Measurements from ENCODE around the gene GPRC5B.

Gene GPRC5B

GRCh38 chr16:19885451-19886072, 914 bp upstream of the GPRC5B start:
- no peak for DNase-seq (ENCODE audit: low spot score)
- H3K36me3 Mint-ChIP-seq (ENCODE audit: low read depth) = no peaks in the 10 kb centered on the region
- no peak overlapping the region for H3K27ac Mint-ChIP-seq
- H3K4me1 Mint-ChIP-seq (ENCODE audit: low read depth) = peaks cover 13% of the 10 kb centered on the region
- H3K27me3 Mint-ChIP-seq (ENCODE audit: low read depth) = peaks cover 39% of the 10 kb centered on the region
- H3K4me3 Mint-ChIP-seq = peak overlapping the region; percentile 79
- H3K9me3 Mint-ChIP-seq = no peaks in the 10 kb centered on the region

GRCh38 chr16:19883966-19884485, 622 bp downstream of the GPRC5B start:
- Mint-ChIP-seq H3K36me3 (ENCODE audit: low read depth) (no peaks in the 10 kb centered on the region), H3K27ac (no peak overlapping the region), H3K27me3 (ENCODE audit: low read depth) (peaks cover 39% of the 10 kb centered on the region), H3K4me1 (ENCODE audit: low read depth) (peaks cover 13% of the 10 kb centered on the region), H3K4me3 (peak overlapping the region; percentile 42), H3K9me3 (no peaks in the 10 kb centered on the region)
- no peak for DNase-seq (ENCODE audit: low spot score)

DNA sequence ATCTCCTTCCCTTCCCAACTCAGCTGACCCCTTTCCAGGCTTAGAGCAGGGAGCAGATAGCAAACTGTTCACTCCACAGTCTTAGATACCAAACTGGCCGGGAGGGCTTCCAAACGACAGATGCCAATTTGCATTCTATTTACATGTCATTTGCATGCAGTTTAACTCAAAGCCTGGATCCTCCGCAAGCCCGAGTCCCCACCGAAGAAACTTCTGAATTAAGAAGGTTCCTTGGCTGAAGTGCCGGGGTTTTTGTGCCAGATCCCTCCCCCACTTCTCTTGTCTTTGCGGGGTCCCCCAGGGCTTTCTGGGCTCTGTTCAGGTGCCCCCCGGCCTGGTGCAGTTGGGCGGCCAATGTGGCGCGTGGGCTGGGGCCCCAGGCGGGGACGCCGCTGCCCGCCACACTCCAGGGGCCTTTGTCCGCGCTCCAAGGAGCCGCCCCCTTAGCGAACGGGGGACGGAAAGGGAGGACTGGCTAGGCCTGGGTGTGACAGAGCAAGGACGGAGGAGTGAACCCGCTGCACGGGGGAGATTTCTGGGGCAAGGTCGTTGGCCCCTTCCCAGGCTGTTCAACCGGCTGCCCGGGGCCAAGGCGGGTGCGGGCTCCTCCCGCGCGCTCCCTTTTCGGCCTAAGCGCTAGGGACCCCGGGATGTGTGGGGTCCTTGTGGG, 1.2 kb downstream of the GPRC5B start:
- Mint-ChIP-seq H3K4me1 (ENCODE audit: low read depth) (peaks cover 13% of the 10 kb centered on the region), H3K4me3 (no peak overlapping the region), H3K9me3 (no peaks in the 10 kb centered on the region), H3K27ac (no peak overlapping the region), H3K36me3 (ENCODE audit: low read depth) (no peaks in the 10 kb centered on the region), H3K27me3 (ENCODE audit: low read depth) (peaks cover 39% of the 10 kb centered on the region)
- DNase-seq (ENCODE audit: low spot score) = no peak

DNA sequence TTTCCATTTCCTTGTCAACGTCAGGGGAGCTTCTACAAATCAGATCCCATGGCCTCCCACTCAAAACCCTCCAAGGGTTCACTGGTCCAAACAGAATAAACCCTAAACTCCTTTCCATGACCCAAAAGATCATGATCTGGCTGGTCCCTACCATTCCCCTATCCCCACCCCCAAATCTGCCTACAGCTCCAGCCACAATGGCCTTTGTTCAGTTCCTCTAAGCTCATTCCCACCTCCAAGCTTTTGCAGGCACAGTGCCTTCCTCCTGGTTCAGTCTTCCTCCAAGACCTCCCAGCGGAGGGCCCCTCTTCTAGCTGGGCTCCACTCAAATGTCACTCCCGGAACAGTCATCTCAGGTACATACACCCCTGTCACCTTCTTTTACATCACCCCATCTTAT, 2.0 kb downstream of the GPRC5B start:
- H3K36me3 Mint-ChIP-seq (ENCODE audit: low read depth) = no peaks in the 10 kb centered on the region
- H3K27ac Mint-ChIP-seq = no peak overlapping the region
- no peaks in the 10 kb centered on the region for H3K9me3 Mint-ChIP-seq
- peaks cover 13% of the 10 kb centered on the region for H3K4me1 Mint-ChIP-seq (ENCODE audit: low read depth)
- H3K27me3 Mint-ChIP-seq (ENCODE audit: low read depth) = peaks cover 39% of the 10 kb centered on the region
- no peak for DNase-seq (ENCODE audit: low spot score)
- no peak overlapping the region for H3K4me3 Mint-ChIP-seq

GRCh38 chr16:19882186-19882585, 2.5 kb downstream of the GPRC5B start:
- H3K4me1 Mint-ChIP-seq (ENCODE audit: low read depth) = peaks cover 13% of the 10 kb centered on the region
- H3K36me3 Mint-ChIP-seq (ENCODE audit: low read depth) = no peaks in the 10 kb centered on the region
- H3K27me3 Mint-ChIP-seq (ENCODE audit: low read depth) = peaks cover 39% of the 10 kb centered on the region
- no peak overlapping the region for H3K4me3 Mint-ChIP-seq
- DNase-seq (ENCODE audit: low spot score) = no peak
- H3K9me3 Mint-ChIP-seq = no peaks in the 10 kb centered on the region
- no peak overlapping the region for H3K27ac Mint-ChIP-seq

GRCh38 chr16:19881783-19882182, 2.9 kb downstream of the GPRC5B start:
- Mint-ChIP-seq H3K27ac (no peak overlapping the region), H3K4me1 (ENCODE audit: low read depth) (peaks cover 13% of the 10 kb centered on the region), H3K36me3 (ENCODE audit: low read depth) (no peaks in the 10 kb centered on the region), H3K27me3 (ENCODE audit: low read depth) (peaks cover 39% of the 10 kb centered on the region), H3K9me3 (no peaks in the 10 kb centered on the region), H3K4me3 (no peak overlapping the region)
- no peak for DNase-seq (ENCODE audit: low spot score)

- Mint-ChIP-seq H3K27ac (no peak overlapping the region), H3K4me1 (ENCODE audit: low read depth) (peaks cover 7% of the 10 kb centered on the region), H3K27me3 (ENCODE audit: low read depth) (peaks cover 37% of the 10 kb centered on the region)
These were observed 3.6 kb downstream of the GPRC5B start for GRCh38 chr16:19881028-19881427.

GRCh38 chr16:19879241-19879792, 5.3 kb downstream of the GPRC5B start:
- H3K27ac Mint-ChIP-seq = no peak overlapping the region
- no peaks in the 10 kb centered on the region for H3K9me3 Mint-ChIP-seq
- H3K27me3 Mint-ChIP-seq (ENCODE audit: low read depth) = peaks cover 25% of the 10 kb centered on the region
- no peaks in the 10 kb centered on the region for H3K36me3 Mint-ChIP-seq (ENCODE audit: low read depth)
- no peak overlapping the region for H3K4me3 Mint-ChIP-seq
- H3K4me1 Mint-ChIP-seq (ENCODE audit: low read depth) = no peaks in the 10 kb centered on the region
- no peak for DNase-seq (ENCODE audit: low spot score)

More at GRCh38 chr16:19881028-19881427, 3.6 kb downstream of the GPRC5B start:
- Mint-ChIP-seq H3K9me3 (no peaks in the 10 kb centered on the region), H3K4me3 (no peak overlapping the region), H3K36me3 (ENCODE audit: low read depth) (no peaks in the 10 kb centered on the region)
- no peak for DNase-seq (ENCODE audit: low spot score)

DNA sequence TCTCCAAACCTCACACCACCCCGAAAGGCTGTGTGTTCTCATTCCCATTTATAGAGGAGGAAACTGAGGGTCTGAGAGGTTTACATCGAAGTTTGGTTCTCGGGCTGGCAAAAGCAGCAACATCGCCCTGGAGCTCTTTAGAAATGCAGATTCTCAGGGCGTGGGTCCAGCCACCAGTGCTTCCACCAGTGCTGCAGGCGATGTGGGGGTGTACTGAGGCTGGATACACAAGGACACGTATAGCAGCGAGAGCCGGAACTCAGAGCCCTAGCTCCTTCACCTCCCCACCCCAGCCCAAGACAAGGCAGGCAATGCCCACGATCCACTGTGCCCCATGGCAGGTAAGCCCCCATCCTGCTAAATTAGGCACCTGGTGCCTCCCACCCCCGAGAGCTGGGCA, 5.9 kb downstream of the GPRC5B start:
- no peak for DNase-seq (ENCODE audit: low spot score)
- peaks cover 22% of the 10 kb centered on the region for H3K27me3 Mint-ChIP-seq (ENCODE audit: low read depth)

DNA sequence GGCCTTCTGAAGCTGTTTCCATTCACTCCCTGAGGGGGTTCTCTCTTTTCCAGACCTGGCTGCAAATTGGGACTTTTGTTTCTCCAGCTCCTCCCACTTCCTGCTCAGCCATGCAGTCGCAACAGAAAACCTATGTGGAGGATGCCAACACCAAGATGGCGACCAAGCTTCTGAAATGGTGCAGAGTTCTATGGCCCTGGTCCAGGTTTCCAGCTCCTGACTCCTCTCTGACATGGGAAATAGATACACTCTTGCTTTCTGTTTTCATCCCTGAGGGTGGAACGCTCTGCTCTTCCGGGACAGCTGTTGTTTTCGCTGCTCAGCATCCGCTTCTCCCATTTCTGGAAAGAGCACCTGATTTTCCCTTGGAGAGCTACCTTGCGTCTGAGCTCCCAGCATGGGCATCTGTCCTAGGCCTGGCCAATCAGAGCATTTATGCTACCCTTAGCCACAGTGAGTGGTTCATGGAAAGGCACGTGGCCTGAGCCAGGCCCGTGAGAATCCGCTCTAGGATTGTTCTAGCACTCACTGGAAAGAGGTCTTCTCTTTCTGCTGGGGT, 8.1 kb downstream of the GPRC5B start:
- Mint-ChIP-seq H3K9me3 (no peaks in the 10 kb centered on the region), H3K36me3 (ENCODE audit: low read depth) (no peaks in the 10 kb centered on the region), H3K27ac (no peak overlapping the region), H3K4me3 (no peak overlapping the region), H3K27me3 (ENCODE audit: low read depth) (peaks cover 6% of the 10 kb centered on the region), H3K4me1 (ENCODE audit: low read depth) (no peaks in the 10 kb centered on the region)
- no peak for DNase-seq (ENCODE audit: low spot score)

More for the DNA sequence above, 5.9 kb downstream of the GPRC5B start:
- no peaks in the 10 kb centered on the region for H3K36me3 Mint-ChIP-seq (ENCODE audit: low read depth)
- H3K4me3 Mint-ChIP-seq = no peak overlapping the region
- no peak overlapping the region for H3K27ac Mint-ChIP-seq
- H3K4me1 Mint-ChIP-seq (ENCODE audit: low read depth) = no peaks in the 10 kb centered on the region
- H3K9me3 Mint-ChIP-seq = no peaks in the 10 kb centered on the region

DNA sequence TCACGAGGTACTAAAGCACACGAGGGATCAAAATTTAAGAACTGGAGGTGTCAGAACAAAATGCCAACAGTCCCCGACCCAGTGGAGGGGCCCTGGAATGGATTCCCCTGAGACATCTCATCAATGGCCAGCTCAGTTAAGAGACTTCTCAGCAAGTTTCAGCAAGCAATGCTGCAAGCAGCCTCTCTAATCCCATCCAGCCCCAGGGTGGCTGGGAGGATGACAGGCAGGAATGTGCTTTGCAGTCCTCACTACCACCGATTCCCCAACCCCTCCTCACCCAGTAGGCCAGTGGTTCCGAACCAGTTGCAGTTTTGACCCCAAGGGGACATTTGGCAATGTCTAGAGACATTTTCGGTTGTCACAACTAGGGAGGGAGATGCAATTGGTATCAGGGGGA, 8.7 kb downstream of the GPRC5B start:
- H3K9me3 Mint-ChIP-seq = no peaks in the 10 kb centered on the region
- no peak for DNase-seq (ENCODE audit: low spot score)
- H3K4me1 Mint-ChIP-seq (ENCODE audit: low read depth) = no peaks in the 10 kb centered on the region
- no peak overlapping the region for H3K27ac Mint-ChIP-seq
- H3K4me3 Mint-ChIP-seq = no peak overlapping the region
- no peaks in the 10 kb centered on the region for H3K36me3 Mint-ChIP-seq (ENCODE audit: low read depth)
- H3K27me3 Mint-ChIP-seq (ENCODE audit: low read depth) = peaks cover under 1% of the 10 kb centered on the region

DNA sequence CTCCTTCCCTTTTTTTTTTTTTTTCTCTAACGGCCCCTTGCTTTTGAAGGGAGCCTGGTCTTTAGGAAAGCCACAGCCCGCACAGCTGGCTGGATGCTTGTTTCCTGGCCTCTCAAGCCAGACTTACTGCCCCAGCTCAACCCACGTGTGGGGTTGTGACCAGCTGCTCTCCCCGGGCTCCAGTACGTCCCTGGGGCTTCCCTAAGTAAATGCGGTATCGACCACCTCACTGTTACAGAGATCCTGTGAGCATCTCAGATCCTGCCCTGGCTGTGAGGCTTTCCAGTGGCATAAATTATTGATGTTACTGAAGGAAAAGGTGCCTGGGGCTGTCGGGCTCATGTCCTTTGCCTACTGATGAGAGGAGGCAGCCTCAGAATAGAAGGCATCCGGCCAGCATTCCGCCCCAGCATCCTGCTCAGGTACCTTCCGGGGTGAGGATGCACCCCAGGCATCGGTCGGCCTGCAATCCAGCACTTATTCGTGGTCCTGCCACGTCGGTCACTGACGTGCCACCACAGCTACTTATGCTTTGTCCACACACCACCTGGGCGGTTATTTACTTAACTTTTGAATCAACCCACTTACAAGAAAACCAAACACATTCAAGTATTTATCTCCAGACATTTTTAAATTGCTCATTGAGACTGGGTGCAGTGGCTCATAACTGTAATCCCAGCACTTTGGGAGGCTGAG, 9.6 kb downstream of the GPRC5B start:
- H3K4me1 Mint-ChIP-seq (ENCODE audit: low read depth) = no peaks in the 10 kb centered on the region
- no peak for DNase-seq (ENCODE audit: low spot score)
- no peaks in the 10 kb centered on the region for H3K27me3 Mint-ChIP-seq (ENCODE audit: low read depth)
- no peak overlapping the region for H3K27ac Mint-ChIP-seq
- H3K36me3 Mint-ChIP-seq (ENCODE audit: low read depth) = no peaks in the 10 kb centered on the region
- H3K9me3 Mint-ChIP-seq = no peaks in the 10 kb centered on the region
- no peak overlapping the region for H3K4me3 Mint-ChIP-seq

- no peaks in the 10 kb centered on the region for H3K36me3 Mint-ChIP-seq (ENCODE audit: low read depth)
- H3K4me3 Mint-ChIP-seq = no peak overlapping the region
- H3K4me1 Mint-ChIP-seq (ENCODE audit: low read depth) = no peaks in the 10 kb centered on the region
- H3K9me3 Mint-ChIP-seq = no peaks in the 10 kb centered on the region
- DNase-seq (ENCODE audit: low spot score) = no peak
- no peak overlapping the region for H3K27ac Mint-ChIP-seq
- H3K27me3 Mint-ChIP-seq (ENCODE audit: low read depth) = no peaks in the 10 kb centered on the region
These were observed 10.6 kb downstream of the GPRC5B start for GRCh38 chr16:19874026-19874425.

- H3K27me3 Mint-ChIP-seq (ENCODE audit: low read depth) = no peaks in the 10 kb centered on the region
- no peak overlapping the region for H3K4me3 Mint-ChIP-seq
These were observed 11.7 kb downstream of the GPRC5B start for GRCh38 chr16:19872935-19873334.

More at GRCh38 chr16:19872935-19873334, 11.7 kb downstream of the GPRC5B start:
- Mint-ChIP-seq H3K36me3 (ENCODE audit: low read depth) (no peaks in the 10 kb centered on the region), H3K9me3 (no peaks in the 10 kb centered on the region), H3K27ac (no peak overlapping the region), H3K4me1 (ENCODE audit: low read depth) (no peaks in the 10 kb centered on the region)
- no peak for DNase-seq (ENCODE audit: low spot score)

Data from T-helper 2 cell treated with Interferon-gamma antibody and Interleukin-4, amounts not matched to agents 5 μg/mL and 100 μg/mL, for 36 hours (primary cell).